Fibroblast of villous mesenchyme (primary cell): ENCODE measurements around the gene INPP4B. TPM values are rescaled to one million over a fixed set of nuclear protein-coding genes. Genes with fewer than 3 reads are reported as not detected.
A peak's percentile ranks its signal among the peaks of the same experiment; 100 is the strongest.

Experiments used
- DNase-seq: peaks from one replicate; pipeline ENCODE4 v3.0.0-alpha.2; 2010; ENCODE audit warnings: low read depth
- H3K4me3 ChIP-seq: 2 replicates; pipeline ENCODE4 v1.5.1; 2011; ENCODE audit warnings: low read depth, mild to moderate bottlenecking, low read length
- total RNA-seq: library from RNA; depleted of rRNA; stranded (reverse); fragments of >200 nt; gene quantifications from 2 replicates; pipeline ENCODE4 v1.2.3, GENCODE V29; 2012
- TF ChIP-seq, protein P1 (sequence below): IDR thresholded peaks from 2 replicates; pipeline ENCODE4 v1.5.1; 2012; ENCODE audit warnings: low read depth, mild to moderate bottlenecking, low read length; ENCODE audit not compliant: insufficient read depth

Gene INPP4B
- total RNA-seq, 1 donor, result 64.3 TPM

DNA sequence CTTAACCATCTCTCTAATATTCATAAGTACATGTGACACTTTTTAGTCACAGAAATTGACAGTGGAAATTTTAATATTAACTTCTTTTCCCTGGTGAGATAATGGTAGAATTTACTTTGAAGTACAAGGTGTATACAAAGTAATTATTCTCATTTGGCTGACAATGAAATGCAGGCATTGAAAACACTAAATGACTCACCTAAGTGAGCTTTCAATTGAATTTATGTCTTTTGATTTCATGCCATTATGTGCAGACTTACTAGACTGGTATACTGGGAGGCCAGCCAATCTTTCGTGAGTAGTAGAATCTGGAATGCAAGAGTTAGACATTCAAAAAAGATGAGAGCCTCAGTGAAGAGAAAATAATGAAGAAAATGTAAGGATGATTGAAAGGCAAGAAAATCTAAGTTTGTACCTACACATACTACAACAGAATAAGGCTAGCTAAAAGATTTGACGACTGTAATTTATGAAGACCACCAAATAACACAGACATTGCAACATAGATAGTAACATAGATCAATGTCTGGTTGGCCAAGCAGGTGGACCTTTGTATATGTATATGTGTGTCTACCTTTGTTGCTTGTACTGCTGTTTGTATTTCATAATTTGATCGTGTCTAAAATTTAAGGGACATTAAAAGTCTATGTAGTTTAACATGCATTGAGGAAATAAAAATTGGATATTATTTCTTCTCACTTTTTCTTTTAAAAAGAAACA, 750.1 kb downstream of the INPP4B start:
- TF ChIP-seq, protein P1, sequence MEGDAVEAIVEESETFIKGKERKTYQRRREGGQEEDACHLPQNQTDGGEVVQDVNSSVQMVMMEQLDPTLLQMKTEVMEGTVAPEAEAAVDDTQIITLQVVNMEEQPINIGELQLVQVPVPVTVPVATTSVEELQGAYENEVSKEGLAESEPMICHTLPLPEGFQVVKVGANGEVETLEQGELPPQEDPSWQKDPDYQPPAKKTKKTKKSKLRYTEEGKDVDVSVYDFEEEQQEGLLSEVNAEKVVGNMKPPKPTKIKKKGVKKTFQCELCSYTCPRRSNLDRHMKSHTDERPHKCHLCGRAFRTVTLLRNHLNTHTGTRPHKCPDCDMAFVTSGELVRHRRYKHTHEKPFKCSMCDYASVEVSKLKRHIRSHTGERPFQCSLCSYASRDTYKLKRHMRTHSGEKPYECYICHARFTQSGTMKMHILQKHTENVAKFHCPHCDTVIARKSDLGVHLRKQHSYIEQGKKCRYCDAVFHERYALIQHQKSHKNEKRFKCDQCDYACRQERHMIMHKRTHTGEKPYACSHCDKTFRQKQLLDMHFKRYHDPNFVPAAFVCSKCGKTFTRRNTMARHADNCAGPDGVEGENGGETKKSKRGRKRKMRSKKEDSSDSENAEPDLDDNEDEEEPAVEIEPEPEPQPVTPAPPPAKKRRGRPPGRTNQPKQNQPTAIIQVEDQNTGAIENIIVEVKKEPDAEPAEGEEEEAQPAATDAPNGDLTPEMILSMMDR, result no peak
- H3K4me3 ChIP-seq, result no peak overlapping the region
- DNase-seq, result peak; percentile 82

- DNase-seq, result no peak
- TF ChIP-seq, protein P1, result no peak
Observed at GRCh38 chr4:142092941-142093340, 753.2 kb downstream of the INPP4B start.

DNA sequence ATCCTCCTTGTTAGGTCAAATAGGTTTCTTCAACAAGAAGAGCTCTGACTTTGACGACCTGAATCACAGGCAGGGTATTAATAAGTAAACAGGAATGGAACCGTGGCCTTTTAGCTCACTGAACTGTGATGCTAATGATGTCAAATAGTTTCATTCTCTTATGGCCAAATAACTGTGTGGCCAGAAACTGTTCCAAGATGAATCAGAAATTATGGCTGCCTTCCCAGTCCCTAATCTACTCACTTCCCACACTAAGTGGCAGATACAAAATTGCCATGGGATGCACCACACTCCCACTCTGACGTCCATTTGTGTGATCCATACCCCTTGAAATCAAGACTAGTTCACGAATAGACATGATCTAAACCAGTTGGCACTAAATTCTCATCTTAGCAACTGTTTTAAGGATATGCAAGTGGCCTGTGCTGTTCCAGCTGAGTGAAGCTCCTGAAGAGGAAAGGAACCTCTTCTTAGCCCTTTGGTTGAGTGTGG, 754.4 kb downstream of the INPP4B start:
- H3K4me3 ChIP-seq, result no peak overlapping the region
- TF ChIP-seq, protein P1, result no peak
- peak; percentile 93 for DNase-seq

More at GRCh38 chr4:142092941-142093340, 753.2 kb downstream of the INPP4B start:
- no peak overlapping the region for H3K4me3 ChIP-seq

DNA sequence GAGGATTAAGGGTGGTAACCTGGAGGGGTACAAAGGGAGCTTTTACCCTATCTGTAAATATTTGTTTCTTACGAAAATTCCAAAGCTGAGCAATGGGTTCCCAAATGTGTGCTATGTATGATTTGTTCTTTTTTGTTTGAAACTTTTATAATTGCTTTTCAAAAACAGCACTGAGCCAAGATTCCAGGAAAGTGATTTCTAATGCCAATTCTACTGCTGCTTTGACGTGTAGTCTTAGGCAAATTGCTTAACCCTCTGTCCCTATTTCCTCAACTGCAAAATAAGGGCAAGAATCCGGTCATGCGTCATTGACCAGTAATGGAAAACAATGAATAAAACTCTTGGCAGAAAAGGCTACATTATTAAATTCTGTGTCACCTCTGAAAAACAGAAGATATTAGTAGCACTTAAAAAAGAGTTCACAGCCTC, 755.0 kb downstream of the INPP4B start:
- peak; percentile 94 for DNase-seq
- TF ChIP-seq, protein P1, result no peak
- H3K4me3 ChIP-seq, result no peak overlapping the region

GRCh38 chr4:142088906-142089305, 757.2 kb downstream of the INPP4B start:
- no peak overlapping the region for H3K4me3 ChIP-seq
- TF ChIP-seq, protein P1, result no peak
- peak; percentile 58 for DNase-seq

- DNase-seq, result no peak
- no peak overlapping the region for H3K4me3 ChIP-seq
- TF ChIP-seq, protein P1, result no peak
Observed at GRCh38 chr4:142085513-142086292, 760.4 kb downstream of the INPP4B start.
